ENCODE data around the gene CLASRP.

The CLASRP gene

DNA sequence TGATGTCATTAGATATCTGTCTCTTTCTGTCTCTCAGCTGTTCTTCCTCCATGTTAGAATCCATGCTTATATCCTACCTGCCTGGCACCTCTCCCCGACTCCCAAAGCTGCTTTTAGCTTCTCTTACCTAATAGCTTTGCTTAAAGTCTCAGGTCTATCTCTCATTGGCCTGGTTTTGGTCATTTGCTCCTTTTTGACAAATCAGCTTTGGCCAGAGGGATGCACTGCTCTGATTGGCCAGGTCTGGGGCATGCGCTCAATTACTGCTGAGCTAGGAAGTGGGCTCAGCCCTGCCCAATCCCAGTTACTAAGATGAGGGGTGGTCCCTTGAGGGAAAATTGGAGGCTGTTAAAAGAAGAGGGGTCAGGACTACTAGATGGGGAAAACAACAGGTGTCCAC is 11.5 kb upstream of the CLASRP start:
- Histone ChIP-seq H3K9me3 (replicated peaks; ENCODE audit: insufficient read depth, low read length) (no peaks in the 10 kb centered on the region), H3K27me3 (replicated peaks; ENCODE audit: insufficient read depth, low read length) (no peaks in the 10 kb centered on the region), H3K9me2 (replicated peaks; ENCODE audit: insufficient read depth, low read length) (no peaks in the 10 kb centered on the region), H3K4me1 (ENCODE audit: low read length) (no peaks in the 10 kb centered on the region), H4K20me1 (ENCODE audit: insufficient read depth, low read length) (no peaks in the 10 kb centered on the region), H3K4me2 (ENCODE audit: low read depth, low read length) (no peak overlapping the region), H3F3A (ENCODE audit: insufficient read depth, low read length) (no peaks in the 10 kb centered on the region), H3K4me3 (ENCODE audit: low read length) (no peak overlapping the region), H3K36me3 (replicated peaks; ENCODE audit: insufficient read depth, low read length) (peaks cover 7% of the 10 kb centered on the region; the same call in 1 of the 2 replicates), H2AFZ (ENCODE audit: low read length) (no peak overlapping the region), H3K27ac (ENCODE audit: low read length) (no peak overlapping the region), H3K9ac (ENCODE audit: low read length) (no peak overlapping the region), H3K79me2 (ENCODE audit: low read length) (no peaks in the 10 kb centered on the region)
- DNase-seq, result no peak
- TF ChIP-seq, protein P1, sequence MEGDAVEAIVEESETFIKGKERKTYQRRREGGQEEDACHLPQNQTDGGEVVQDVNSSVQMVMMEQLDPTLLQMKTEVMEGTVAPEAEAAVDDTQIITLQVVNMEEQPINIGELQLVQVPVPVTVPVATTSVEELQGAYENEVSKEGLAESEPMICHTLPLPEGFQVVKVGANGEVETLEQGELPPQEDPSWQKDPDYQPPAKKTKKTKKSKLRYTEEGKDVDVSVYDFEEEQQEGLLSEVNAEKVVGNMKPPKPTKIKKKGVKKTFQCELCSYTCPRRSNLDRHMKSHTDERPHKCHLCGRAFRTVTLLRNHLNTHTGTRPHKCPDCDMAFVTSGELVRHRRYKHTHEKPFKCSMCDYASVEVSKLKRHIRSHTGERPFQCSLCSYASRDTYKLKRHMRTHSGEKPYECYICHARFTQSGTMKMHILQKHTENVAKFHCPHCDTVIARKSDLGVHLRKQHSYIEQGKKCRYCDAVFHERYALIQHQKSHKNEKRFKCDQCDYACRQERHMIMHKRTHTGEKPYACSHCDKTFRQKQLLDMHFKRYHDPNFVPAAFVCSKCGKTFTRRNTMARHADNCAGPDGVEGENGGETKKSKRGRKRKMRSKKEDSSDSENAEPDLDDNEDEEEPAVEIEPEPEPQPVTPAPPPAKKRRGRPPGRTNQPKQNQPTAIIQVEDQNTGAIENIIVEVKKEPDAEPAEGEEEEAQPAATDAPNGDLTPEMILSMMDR (IDR thresholded peaks at IDR 0.05; ENCODE audit: low read length), result no peak
- TF ChIP-seq EZH2phosphoT487 (IDR thresholded peaks at IDR 0.05; ENCODE audit: low read length) (no peak), EZH2 (optimal IDR thresholded peaks at IDR 0.05; ENCODE audit: low read depth, low read length) (no peak)

DNA sequence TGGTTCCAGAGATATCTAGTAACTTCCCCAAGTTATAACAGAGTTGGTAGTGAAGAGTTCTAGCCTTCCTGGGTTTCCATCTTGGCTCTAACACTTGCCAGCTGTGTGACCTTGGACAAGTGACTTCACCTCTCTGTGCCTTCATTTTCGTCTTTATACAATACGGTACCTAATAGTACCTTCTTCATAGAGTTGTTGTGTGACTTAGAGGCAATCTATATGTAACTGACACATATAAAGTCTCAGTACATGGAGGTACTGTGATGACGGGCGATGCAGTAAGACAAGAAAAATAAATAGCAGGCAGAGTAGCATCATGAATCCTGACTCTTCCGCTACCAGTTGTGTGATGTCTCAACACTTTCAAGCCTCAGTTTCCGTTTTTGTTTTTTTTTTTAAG is 8.0 kb upstream of the CLASRP start:
- no peak for TF ChIP-seq EZH2 (optimal IDR thresholded peaks at IDR 0.05; ENCODE audit: low read depth, low read length)
- TF ChIP-seq, protein P1 (IDR thresholded peaks at IDR 0.05; ENCODE audit: low read length), result no peak
- no peak for TF ChIP-seq EZH2phosphoT487 (IDR thresholded peaks at IDR 0.05; ENCODE audit: low read length)
- DNase-seq, result no peak
- H3K36me3 ChIP-seq (replicated peaks; ENCODE audit: insufficient read depth, low read length), result peaks cover 7% of the 10 kb centered on the region; the same call in 1 of the 2 replicates
- no peaks in the 10 kb centered on the region for H3F3A ChIP-seq (ENCODE audit: insufficient read depth, low read length)
- no peaks in the 10 kb centered on the region for H3K4me1 ChIP-seq (ENCODE audit: low read length)
- H4K20me1 ChIP-seq (ENCODE audit: insufficient read depth, low read length), result no peaks in the 10 kb centered on the region
- H3K9me3 ChIP-seq (replicated peaks; ENCODE audit: insufficient read depth, low read length), result no peaks in the 10 kb centered on the region
- H3K9me2 ChIP-seq (replicated peaks; ENCODE audit: insufficient read depth, low read length), result no peaks in the 10 kb centered on the region
- no peak overlapping the region for H3K27ac ChIP-seq (ENCODE audit: low read length)
- no peak overlapping the region for H3K4me2 ChIP-seq (ENCODE audit: low read depth, low read length)
- H3K79me2 ChIP-seq (ENCODE audit: low read length), result no peaks in the 10 kb centered on the region
- no peak overlapping the region for H3K9ac ChIP-seq (ENCODE audit: low read length)
- H2AFZ ChIP-seq (ENCODE audit: low read length), result no peak overlapping the region
- no peak overlapping the region for H3K4me3 ChIP-seq (ENCODE audit: low read length)
- H3K27me3 ChIP-seq (replicated peaks; ENCODE audit: insufficient read depth, low read length), result no peaks in the 10 kb centered on the region

DNA sequence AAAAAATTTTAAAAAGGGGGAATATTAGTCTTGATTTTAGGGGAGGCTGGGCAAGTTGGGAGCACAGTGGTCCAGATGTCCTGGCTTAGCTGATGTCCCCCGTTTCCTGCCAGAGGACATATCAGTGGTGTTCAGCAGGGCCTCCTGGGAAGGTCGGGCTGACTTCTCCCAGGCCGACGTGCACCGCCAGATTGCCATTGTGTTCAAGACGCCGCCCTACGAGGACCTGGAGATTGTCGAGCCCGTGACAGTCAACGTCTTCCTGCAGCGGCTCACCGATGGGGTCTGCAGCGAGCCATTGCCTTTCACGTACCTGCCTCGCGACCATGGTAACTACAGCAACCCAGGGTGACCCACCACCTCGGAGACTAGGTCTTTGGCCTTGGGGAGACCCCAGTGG is 6.4 kb upstream of the CLASRP start:
- no peaks in the 10 kb centered on the region for H3K4me1 ChIP-seq (ENCODE audit: low read length)
- H3K9me3 ChIP-seq (replicated peaks; ENCODE audit: insufficient read depth, low read length), result no peaks in the 10 kb centered on the region
- H3K9me2 ChIP-seq (replicated peaks; ENCODE audit: insufficient read depth, low read length), result no peaks in the 10 kb centered on the region
- no peaks in the 10 kb centered on the region for H4K20me1 ChIP-seq (ENCODE audit: insufficient read depth, low read length)
- no peak overlapping the region for H3K27ac ChIP-seq (ENCODE audit: low read length)
- H2AFZ ChIP-seq (ENCODE audit: low read length), result no peak overlapping the region
- DNase-seq, result no peak
- H3K9ac ChIP-seq (ENCODE audit: low read length), result no peak overlapping the region
- no peak overlapping the region for H3K4me2 ChIP-seq (ENCODE audit: low read depth, low read length)
- peaks cover 7% of the 10 kb centered on the region; the same call in 1 of the 2 replicates for H3K36me3 ChIP-seq (replicated peaks; ENCODE audit: insufficient read depth, low read length)
- H3K4me3 ChIP-seq (ENCODE audit: low read length), result no peak overlapping the region
- H3K27me3 ChIP-seq (replicated peaks; ENCODE audit: insufficient read depth, low read length), result no peaks in the 10 kb centered on the region
- TF ChIP-seq EZH2 (optimal IDR thresholded peaks at IDR 0.05; ENCODE audit: low read depth, low read length) (no peak), EZH2phosphoT487 (IDR thresholded peaks at IDR 0.05; ENCODE audit: low read length) (no peak)
- TF ChIP-seq, protein P1 (IDR thresholded peaks at IDR 0.05; ENCODE audit: low read length), result no peak
- no peaks in the 10 kb centered on the region for H3K79me2 ChIP-seq (ENCODE audit: low read length)
- no peaks in the 10 kb centered on the region for H3F3A ChIP-seq (ENCODE audit: insufficient read depth, low read length)
